ENCODE results near the gene DDA1.

DDA1 gene

GRCh38 chr19:17341386-17341785 is 32.0 kb downstream of the DDA1 start:
- no peak for TF ChIP-seq SIN3A (IDR thresholded peaks at IDR 0.05; ENCODE audit: borderline replicate concordance, insufficient read depth, low read length)

DNA sequence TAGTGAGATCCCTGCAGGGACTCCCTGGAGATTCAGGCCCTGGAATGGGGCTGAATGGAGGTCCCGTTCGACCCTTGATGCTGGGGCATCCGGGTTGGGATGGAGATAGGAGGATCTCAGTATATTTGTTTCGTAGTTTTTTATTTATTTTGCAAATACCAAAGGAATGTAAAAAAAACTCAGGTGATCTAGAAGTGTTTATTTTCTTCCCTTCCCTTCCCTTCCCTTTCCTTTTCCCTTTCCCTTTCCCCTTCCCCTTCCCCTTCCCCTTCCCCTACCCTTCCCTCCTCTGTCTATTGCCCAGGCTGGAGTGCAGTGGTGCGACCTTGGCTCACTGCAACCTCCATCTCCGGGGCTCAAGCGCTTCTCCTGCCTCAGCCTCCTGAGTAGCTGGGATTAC is 32.5 kb downstream of the DDA1 start:
- TF ChIP-seq POLR2AphosphoS5 (IDR thresholded peaks at IDR 0.05; ENCODE audit: low read depth, low read length) (no peak), SIN3A (IDR thresholded peaks at IDR 0.05; ENCODE audit: borderline replicate concordance, insufficient read depth, low read length) (no peak), FOXP2 (optimal IDR thresholded peaks at IDR 0.05; ENCODE audit: borderline replicate concordance, extremely low read depth, extremely low read length, insufficient read depth) (no peak), TAF1 (IDR thresholded peaks at IDR 0.05; ENCODE audit: borderline replicate concordance, insufficient read depth, low read length) (no peak)
- TF ChIP-seq, protein P1, sequence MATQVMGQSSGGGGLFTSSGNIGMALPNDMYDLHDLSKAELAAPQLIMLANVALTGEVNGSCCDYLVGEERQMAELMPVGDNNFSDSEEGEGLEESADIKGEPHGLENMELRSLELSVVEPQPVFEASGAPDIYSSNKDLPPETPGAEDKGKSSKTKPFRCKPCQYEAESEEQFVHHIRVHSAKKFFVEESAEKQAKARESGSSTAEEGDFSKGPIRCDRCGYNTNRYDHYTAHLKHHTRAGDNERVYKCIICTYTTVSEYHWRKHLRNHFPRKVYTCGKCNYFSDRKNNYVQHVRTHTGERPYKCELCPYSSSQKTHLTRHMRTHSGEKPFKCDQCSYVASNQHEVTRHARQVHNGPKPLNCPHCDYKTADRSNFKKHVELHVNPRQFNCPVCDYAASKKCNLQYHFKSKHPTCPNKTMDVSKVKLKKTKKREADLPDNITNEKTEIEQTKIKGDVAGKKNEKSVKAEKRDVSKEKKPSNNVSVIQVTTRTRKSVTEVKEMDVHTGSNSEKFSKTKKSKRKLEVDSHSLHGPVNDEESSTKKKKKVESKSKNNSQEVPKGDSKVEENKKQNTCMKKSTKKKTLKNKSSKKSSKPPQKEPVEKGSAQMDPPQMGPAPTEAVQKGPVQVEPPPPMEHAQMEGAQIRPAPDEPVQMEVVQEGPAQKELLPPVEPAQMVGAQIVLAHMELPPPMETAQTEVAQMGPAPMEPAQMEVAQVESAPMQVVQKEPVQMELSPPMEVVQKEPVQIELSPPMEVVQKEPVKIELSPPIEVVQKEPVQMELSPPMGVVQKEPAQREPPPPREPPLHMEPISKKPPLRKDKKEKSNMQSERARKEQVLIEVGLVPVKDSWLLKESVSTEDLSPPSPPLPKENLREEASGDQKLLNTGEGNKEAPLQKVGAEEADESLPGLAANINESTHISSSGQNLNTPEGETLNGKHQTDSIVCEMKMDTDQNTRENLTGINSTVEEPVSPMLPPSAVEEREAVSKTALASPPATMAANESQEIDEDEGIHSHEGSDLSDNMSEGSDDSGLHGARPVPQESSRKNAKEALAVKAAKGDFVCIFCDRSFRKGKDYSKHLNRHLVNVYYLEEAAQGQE (IDR thresholded peaks at IDR 0.05; ENCODE audit: insufficient read depth in 1 of 2, low read depth in 2 of 2, low read length in 2 of 2): no peak

GRCh38 chr19:17346109-17346671 is 36.8 kb downstream of the DDA1 start:
- TF ChIP-seq FOXP2 (optimal IDR thresholded peaks at IDR 0.05; ENCODE audit: borderline replicate concordance, extremely low read depth, extremely low read length, insufficient read depth) (peak; percentile 35), POLR2AphosphoS5 (IDR thresholded peaks at IDR 0.05; ENCODE audit: low read depth, low read length) (no peak)

DNA sequence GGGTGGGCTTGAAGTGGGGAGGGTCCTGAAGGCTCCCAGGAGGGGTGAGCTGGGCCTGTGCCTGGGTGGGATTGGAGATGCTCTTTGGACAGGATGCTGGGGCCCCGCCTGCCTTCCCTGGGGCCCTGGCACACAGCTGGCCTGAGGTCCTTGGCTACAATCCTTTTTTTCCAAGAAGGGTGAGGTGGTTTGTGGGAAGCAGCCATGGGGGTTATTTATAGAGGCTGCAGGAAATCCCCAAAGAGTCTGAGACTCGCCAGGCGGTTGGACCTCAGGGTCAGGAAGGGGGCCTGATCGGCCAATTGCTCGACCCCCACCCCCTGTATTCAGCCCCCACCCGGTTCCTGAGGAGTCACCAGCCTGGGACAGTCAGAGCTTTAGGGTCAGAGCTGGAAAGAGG is 38.0 kb downstream of the DDA1 start:
- no peak for TF ChIP-seq TAF1 (IDR thresholded peaks at IDR 0.05; ENCODE audit: borderline replicate concordance, insufficient read depth, low read length)
- no peak for TF ChIP-seq POLR2AphosphoS5 (IDR thresholded peaks at IDR 0.05; ENCODE audit: low read depth, low read length)
- no peak for TF ChIP-seq SIN3A (IDR thresholded peaks at IDR 0.05; ENCODE audit: borderline replicate concordance, insufficient read depth, low read length)
- TF ChIP-seq FOXP2 (optimal IDR thresholded peaks at IDR 0.05; ENCODE audit: borderline replicate concordance, extremely low read depth, extremely low read length, insufficient read depth): no peak
- TF ChIP-seq, protein P1 (IDR thresholded peaks at IDR 0.05; ENCODE audit: insufficient read depth in 1 of 2, low read depth in 2 of 2, low read length in 2 of 2): no peak

DNA sequence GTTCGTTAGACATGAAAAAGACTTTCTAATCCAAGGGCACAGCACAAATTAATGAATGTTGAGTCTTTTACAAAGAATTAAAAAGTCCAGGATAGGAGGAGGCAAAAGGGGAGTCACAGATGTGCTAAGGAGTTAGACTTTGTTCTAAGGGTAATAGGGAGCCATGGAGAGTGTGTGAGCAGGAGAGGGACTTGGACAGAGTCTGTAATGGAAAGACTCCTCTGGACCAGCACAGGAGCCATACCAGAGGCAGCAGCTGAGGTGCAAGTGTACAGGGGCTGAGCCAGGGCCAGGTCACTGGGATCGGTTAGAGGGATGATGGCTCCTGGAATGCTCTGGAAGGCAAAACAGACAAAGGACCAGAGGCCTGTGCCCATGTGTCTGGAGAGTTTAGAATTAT is 38.5 kb downstream of the DDA1 start:
- TF ChIP-seq FOXP2 (optimal IDR thresholded peaks at IDR 0.05; ENCODE audit: borderline replicate concordance, extremely low read depth, extremely low read length, insufficient read depth) (no peak), POLR2AphosphoS5 (IDR thresholded peaks at IDR 0.05; ENCODE audit: low read depth, low read length) (no peak), SIN3A (IDR thresholded peaks at IDR 0.05; ENCODE audit: borderline replicate concordance, insufficient read depth, low read length) (no peak), TAF1 (IDR thresholded peaks at IDR 0.05; ENCODE audit: borderline replicate concordance, insufficient read depth, low read length) (no peak)
- TF ChIP-seq, protein P1 (IDR thresholded peaks at IDR 0.05; ENCODE audit: insufficient read depth in 1 of 2, low read depth in 2 of 2, low read length in 2 of 2): no peak

- TF ChIP-seq, protein P1 (IDR thresholded peaks at IDR 0.05; ENCODE audit: insufficient read depth in 1 of 2, low read depth in 2 of 2, low read length in 2 of 2): no peak; a peak in 1 of 4 replicates
- TF ChIP-seq FOXP2 (optimal IDR thresholded peaks at IDR 0.05; ENCODE audit: borderline replicate concordance, extremely low read depth, extremely low read length, insufficient read depth) (peak; percentile 52), POLR2AphosphoS5 (IDR thresholded peaks at IDR 0.05; ENCODE audit: low read depth, low read length) (0 out of 2 replicates have a peak, but pooled peaks have one; percentile 39), TAF1 (IDR thresholded peaks at IDR 0.05; ENCODE audit: borderline replicate concordance, insufficient read depth, low read length) (no peak), SIN3A (IDR thresholded peaks at IDR 0.05; ENCODE audit: borderline replicate concordance, insufficient read depth, low read length) (no peak)
Measured at GRCh38 chr19:17348700-17349099, 39.3 kb downstream of the DDA1 start.

All from PFSK-1 (cell line).